GM18951 (cell line): ENCODE data around the gene PXDN.

Source experiments
- POLR2A ChIP-seq: IDR thresholded peaks from 4 replicates; pipeline ENCODE4 v1.6.1; 2011; ENCODE audit warnings: mild to moderate bottlenecking; ENCODE audit not compliant: insufficient read length, insufficient read depth; ENCODE audit errors: extremely low read depth
- in situ Hi-C: fragments of 300-500 bp; cut with MboI; formaldehyde crosslinking; loops from one replicate; pipeline ENCODE4 v1.12.0; 2022; ENCODE audit warnings: low sequenced_read_pairs, mixed read lengths, inconsistent platforms; ENCODE audit not compliant: unreplicated experiment

Gene PXDN

DNA sequence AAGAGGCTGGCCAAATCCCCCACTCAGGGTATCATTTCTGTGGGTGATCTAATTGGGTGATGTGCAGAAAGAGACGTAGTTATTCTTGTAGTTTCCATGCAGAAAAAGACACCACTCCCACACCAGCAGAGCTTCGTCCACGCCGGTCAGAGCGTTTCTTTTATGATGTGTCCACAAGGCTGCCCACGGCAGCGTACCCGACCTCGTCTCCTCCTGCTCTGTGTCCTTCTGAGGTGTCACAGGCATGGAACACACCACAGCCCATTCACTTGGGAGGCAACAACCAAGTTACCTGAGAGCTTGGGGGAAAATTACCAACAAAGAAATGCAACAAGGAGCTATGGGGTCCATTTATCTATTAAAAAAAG is 131.3 kb downstream of the PXDN start:
- TF ChIP-seq POLR2A, result no peak
- in situ Hi-C loops, result no loop called here

DNA sequence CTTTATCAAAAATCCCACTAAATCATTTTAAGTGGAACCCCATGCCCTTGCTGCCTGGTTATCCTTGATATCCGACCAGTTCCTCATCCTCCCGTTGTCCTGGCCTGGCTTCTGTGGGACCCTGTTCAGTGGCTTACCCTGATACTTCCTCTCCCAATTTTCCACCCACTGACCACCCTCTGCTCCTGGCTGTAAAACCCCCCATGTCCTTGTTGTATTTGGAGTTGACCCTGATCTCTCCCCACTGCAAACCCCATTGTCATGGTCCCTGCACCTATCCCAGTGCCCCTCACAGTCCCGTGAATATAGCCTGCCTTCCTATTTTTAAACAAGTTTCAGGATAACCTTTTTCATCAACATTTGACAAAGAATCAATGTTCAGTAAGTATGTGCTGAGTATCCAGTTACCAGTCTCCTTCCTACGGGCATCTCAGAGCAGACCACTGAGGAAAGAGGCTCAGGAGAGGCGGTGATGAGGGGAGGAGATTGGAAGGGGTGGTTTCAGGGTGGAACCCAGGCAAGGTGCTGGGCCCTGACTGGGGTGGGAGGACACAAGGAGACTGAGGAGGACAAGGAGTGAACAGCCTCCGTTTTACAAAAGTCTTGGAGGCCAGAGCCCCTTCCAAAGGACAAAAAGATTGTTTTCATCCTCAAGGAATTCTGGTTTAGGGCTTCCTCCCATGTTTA is 131.8 kb downstream of the PXDN start:
- TF ChIP-seq POLR2A, result no peak
- in situ Hi-C loops, result no loop called here

DNA sequence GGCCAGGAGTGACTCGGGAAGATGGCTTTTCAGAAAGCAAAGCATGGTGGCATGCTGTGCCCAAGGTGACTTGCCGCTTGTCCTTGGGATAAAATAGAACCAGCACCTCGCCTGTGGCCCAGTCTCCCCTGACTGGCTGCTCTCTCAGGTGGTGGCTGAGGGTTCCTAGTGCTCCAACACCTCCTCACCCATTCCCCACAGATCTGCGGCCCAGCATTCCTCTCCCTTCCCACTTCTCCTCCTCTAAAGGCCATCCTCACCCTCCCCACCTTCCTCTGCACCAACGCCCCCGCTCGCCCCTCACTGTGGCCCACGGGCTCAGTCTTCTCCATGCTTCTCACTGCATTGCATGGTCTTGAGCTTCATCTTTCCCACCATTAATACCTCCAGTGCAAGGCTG is 132.4 kb downstream of the PXDN start:
- in situ Hi-C loops, result no loop called here
- no peak for TF ChIP-seq POLR2A

DNA sequence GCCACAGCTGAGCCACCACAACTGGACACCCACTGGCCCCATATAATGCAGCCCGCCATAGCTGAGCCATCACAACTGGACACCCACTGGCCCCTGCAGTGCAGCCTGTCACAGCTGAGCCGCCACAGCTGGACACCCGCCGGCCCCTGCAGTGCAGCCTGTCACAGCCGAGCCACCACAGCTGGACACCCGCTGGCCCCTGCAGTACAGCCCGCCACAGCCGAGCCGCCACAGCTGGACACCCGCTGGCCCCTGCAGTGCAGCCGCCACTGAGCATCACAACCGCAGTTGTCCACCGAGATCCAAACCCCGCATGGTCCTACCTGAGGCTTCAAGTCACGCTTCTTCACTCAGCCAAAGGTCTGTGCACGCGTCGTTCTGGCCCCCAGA is 134.2 kb downstream of the PXDN start:
- no peak for TF ChIP-seq POLR2A
- in situ Hi-C loops, result no loop called here

DNA sequence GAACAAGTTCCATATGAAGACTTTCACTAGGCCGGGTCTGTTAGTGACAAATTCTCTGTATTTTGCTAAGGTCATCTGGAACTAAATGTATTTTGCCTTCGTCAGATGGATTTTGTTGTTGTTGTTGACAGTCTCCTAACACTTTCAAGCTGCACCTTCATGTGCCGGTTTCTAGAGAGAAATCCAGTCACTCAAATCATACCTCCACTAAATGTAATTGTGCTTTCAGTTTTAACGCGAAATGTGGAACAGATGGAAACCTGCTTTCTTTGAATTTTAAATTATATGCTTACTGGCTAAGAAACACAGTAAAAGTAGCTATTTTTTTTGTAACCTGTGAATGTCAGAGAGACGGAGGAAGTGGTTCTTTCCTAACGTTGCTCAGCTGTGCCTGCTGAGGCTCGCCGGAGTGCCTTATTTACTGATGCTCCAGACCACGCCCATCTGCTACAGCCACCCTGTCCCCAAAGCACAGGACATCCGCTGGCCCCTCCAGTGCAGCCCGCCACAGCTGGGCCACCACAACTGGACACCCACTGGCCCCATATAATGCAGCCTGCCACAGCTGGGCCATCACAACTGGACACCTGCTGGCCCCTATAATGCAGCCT is 134.7 kb downstream of the PXDN start:
- in situ Hi-C loops, result no loop called here
- TF ChIP-seq POLR2A, result no peak

DNA sequence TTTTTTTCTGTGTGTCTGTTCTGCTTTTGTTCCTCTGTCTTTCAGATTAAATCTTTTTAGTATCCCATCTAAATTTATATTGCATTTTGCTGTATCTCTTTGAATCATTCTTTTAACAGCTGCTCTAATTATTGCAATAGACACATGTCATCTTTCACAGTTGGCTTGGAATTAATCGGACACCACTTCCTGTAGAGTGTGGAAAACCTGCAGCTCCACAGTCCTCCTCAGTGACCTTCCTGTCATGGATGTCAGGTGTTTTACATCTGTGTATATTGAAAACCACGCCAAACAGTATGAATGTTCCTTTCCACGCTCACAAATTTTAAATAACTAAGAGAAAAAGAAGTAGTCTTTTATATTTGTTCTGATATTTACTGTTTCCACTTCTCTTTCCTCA is 135.3 kb downstream of the PXDN start:
- no peak for TF ChIP-seq POLR2A
- in situ Hi-C loops, result no loop called here

DNA sequence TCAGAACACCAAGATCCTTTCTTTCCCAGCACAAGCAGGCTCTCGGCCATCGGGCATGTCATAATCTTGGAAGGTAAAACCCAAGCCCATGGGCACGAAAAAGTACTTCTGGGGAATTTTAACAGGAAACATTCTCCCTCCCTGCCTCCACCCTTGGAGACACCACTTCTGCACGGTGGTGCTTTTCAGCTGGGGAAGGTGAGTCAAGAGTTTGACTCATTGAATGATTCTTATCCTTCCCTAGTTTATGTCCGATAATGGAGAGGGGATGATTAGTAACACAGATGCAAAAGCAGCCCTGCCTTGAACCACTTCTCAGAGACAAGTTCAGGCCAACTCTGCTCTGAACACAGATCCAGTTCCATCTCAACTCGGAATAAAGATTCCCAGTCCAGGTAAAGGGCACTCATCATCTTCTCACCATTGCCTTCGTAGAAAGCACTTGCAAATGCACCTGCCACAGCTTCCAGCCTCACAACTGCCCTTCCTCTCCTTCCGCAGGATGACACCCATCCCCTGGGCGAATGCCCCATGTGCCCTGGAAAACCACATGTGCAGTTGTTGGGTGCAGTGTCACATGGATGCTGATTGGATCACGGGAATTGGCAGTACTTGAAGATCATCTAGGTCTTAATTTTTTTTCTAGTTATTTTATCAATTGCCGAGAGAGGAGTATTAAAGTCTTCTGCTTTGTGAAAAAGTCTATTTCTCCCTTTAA is 136.2 kb downstream of the PXDN start:
- TF ChIP-seq POLR2A, result no peak
- in situ Hi-C loops, result no loop called here

DNA sequence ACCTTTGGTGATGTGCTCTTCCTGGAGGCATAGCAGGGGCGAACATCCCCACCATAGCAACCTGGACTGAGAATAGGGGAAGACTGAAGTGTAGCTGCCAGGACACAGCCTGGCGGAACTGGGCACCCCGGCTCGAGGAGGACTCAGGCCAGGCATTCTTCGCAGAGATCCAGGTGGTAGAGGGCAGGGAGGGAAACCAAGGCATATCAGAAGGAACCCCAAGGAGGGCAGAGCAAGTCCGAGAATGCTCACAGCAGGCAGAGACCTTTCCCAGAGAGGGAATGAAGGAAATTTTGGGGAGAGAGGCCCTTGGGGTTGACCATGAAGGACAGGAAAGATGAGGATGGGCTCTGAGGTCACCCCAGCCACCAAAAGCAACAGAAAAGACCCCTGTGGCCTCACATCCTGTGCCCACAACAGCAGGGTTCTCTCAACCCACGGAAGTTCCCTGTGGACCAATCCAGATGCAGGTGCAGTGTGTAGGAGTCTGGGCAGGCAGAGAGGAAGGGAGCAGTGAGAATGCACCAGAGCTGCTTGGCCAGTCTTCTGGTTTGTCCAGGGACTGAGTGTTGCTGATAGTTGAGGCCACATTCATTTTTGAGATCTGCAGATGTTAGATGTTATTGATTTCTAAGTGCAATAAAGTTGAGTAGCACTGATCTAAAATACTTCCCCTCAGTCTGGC is 136.9 kb downstream of the PXDN start:
- in situ Hi-C loops, result no loop called here
- no peak for TF ChIP-seq POLR2A

DNA sequence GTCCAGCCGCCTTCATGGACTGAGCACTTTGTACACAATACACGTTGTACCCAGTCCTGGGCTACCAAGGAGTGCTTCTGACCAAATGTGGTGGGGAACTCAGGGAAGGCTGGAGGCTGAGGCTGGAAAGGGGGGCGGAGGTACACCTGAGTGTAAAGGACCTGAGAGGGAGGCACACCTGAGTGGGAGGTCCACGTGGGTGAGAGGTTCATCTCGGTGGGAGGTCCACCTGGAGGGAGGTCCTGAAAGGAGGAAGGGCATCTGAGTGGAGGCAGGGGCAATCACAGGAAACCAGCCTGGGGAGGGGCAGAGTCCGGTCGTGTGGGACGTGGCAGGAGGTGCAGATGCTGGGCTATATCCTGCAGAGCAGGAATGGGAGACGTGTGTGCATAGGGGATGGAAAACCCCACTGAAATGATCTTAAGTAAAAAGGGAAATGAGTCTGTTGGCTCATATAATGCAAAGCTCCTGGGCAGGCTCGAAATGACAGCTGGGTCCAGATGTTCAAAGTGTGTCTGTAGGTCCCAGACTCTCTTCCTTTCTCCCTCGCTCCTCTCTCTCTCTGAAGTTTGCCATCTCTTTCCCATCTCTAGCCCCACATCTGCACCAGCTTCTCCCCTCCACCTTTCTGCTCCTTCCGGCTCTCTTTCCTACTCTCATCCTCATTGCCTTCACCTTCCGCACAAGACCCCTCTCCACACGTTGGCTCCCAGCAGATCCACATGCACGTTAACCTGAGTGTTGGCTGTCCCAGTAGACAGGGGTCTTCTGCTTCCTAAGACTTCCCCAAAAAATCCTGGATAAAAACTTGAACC is 137.7 kb downstream of the PXDN start:
- in situ Hi-C loops, result no loop called here
- no peak for TF ChIP-seq POLR2A

DNA sequence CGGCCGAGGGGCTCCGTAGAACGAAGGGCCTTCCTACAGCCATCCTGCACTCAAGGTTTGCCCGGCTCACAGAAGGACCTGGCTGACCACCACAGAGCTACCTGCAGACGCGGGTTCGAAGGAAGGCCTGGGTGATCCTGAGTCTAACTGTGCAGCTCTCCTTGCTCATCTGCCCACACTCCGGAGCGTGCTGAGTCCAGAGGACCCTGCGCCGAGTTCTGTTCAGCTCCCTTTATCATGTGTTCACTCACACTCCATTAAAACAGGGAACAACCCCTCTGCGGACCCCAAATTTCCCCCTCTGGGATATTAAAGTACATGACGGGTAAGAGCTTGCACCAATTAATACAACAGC is 138.3 kb downstream of the PXDN start:
- in situ Hi-C loops, result no loop called here
- no peak for TF ChIP-seq POLR2A

DNA sequence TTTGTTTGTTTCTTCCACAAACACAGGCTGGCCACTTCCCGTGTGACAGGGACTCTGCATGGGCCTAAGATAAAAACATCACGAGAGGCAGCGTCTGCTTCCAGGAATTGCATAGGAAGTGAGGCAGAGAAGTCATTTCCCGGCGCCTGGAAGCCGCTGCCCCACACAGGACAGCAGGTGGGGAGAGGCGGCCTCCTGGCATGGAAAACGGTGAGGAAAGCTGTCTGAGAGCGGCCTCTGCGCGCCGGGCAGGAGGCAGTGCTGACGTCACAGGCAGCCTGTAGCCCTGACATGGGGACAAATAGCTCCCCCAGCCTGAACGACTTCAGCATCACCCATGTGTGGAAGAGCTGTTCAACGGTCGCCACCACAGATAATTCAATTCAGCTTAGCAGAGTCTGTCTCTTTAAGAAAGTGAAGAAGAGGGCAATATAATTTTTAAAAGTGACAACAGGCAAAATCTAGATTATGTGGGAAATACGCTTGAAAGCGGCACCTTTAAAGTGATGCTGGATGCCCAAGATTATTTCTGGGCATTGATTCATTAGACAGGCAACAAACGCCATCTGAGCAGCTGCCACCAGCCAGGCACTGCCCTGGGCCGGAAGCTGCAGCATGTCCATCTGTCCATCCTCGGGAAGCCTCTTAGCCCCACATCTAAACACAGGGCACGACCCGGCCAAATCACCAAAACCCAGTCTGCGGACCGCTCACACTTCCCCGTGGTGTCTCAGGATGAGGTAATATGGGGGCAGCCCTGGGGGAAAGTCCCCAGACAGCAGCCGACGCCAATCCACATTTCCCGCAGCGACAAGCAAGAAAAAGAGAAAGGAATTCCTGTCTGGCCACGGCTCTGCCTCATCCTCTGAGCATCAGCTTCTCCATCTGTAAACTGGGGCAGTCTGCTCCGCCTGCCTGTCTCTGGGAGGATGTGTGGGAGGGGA is 138.9 kb downstream of the PXDN start:
- in situ Hi-C loops, result no loop called here
- no peak for TF ChIP-seq POLR2A

DNA sequence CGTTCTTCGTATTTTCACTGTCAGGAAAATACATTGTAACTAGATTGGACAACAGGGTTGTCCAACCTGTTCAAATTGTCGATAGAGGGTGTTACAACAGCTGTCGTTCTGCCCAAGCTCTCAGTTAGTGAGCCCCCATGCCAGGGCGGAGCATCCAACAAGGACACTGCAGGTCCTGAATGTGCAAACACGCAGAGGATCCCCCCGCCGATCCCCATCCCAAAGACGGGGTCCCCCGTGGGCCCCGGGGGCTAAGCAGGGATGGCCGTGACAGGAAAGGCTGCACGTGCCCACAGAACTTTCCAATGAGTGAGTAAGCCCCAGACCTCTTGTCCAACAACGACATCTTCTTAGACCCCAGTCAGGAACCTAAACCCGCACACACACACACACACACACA is 140.8 kb downstream of the PXDN start:
- TF ChIP-seq POLR2A, result no peak
- in situ Hi-C loops, result no loop called here
